Liver (tissue), 9 donors: Measurements from ENCODE around the gene LRP5. TPM values are rescaled to one million over a fixed set of nuclear protein-coding genes. Genes with fewer than 3 reads are reported as not detected.

Source experiments
- DNase-seq: peaks from one replicate; pipeline ENCODE4 v3.0.0-alpha.2; 2017; ENCODE audit warnings: low spot score
- H3K27ac ChIP-seq, 2 donors: one replicate each; pipeline ENCODE4 v1.7.0; 2013; ENCODE audit warnings: inconsistent platforms in 2 of 2, low read length in 2 of 2, control low read depth in 1 of 2, low read depth in 1 of 2, mild to moderate bottlenecking in 1 of 2
- H3K27me3 ChIP-seq, 4 donors: one replicate each; pipeline versions ENCODE4 v1.6.1 to v1.7.0; 2013; ENCODE audit warnings: low read length in 3 of 4, inconsistent platforms in 1 of 4, mild to moderate bottlenecking in 1 of 4, moderate library complexity in 1 of 4; ENCODE audit not compliant: control insufficient read depth in 4 of 4, insufficient read depth in 4 of 4
- H3K36me3 ChIP-seq, 4 donors: one replicate each; pipeline versions ENCODE4 v1.6.1 to v1.7.0; 2013; ENCODE audit warnings: low read length in 3 of 4, mild to moderate bottlenecking in 3 of 4, low read depth in 1 of 4, moderate library complexity in 1 of 4; ENCODE audit not compliant: control insufficient read depth in 4 of 4, insufficient read depth in 3 of 4
- H3K4me1 ChIP-seq, 4 donors: one replicate each; pipeline versions ENCODE4 v1.6.1 to v1.7.0; 2013; ENCODE audit warnings: low read length in 3 of 4, mild to moderate bottlenecking in 3 of 4, moderate library complexity in 1 of 4; ENCODE audit not compliant: control insufficient read depth in 4 of 4, insufficient read depth in 4 of 4
- H3K4me3 ChIP-seq, 3 donors: one replicate each; pipeline versions ENCODE4 v1.6.1 to v1.7.0; 2013; ENCODE audit warnings: low read length in 3 of 3, control low read depth in 1 of 3, low read depth in 1 of 3, mild to moderate bottlenecking in 1 of 3
- H3K9ac ChIP-seq, 2 donors: one replicate each; pipeline ENCODE4 v1.7.0; 2013; ENCODE audit warnings: low read length in 2 of 2, mild to moderate bottlenecking in 2 of 2, moderate library complexity in 2 of 2, control low read depth in 1 of 2, low read depth in 1 of 2
- H3K9me3 ChIP-seq, 4 donors: one replicate each; pipeline versions ENCODE4 v1.6.1 to v1.7.0; 2013; ENCODE audit warnings: low read length in 3 of 4; ENCODE audit not compliant: control insufficient read depth in 4 of 4
- CTCF ChIP-seq: fragments of 150-350 bp; IDR thresholded peaks from 2 replicates; pipeline ENCODE4 v1.5.1; 2017; ENCODE audit warnings: improper control_type of control experiment, low read depth, low read length; ENCODE audit not compliant: missing input control
- EGR1 ChIP-seq, 2 donors: IDR thresholded peaks; 2 replicates each; pipeline ENCODE4 v1.6.1; 2016 to 2018; ENCODE audit warnings: antibody characterized with exemption in 2 of 2, low read depth in 2 of 2
- FOXA2 ChIP-seq: IDR thresholded peaks from 2 replicates; pipeline ENCODE4 v1.6.1; 2016; ENCODE audit warnings: antibody characterized with exemption
- GABPA ChIP-seq, 2 donors: IDR thresholded peaks in 1 of 2; conservative IDR thresholded peaks in 1 of 2; 2 replicates each; pipeline ENCODE4 v1.6.1; 2016; ENCODE audit warnings: antibody characterized with exemption in 2 of 2, mild to moderate bottlenecking in 1 of 2, moderate library complexity in 1 of 2
- HNF4A ChIP-seq, 2 donors: conservative IDR thresholded peaks; 2 replicates each; pipeline ENCODE4 v1.6.1; 2016; ENCODE audit warnings: antibody characterized with exemption in 2 of 2, mild to moderate bottlenecking in 2 of 2
- JUND ChIP-seq, 2 donors: IDR thresholded peaks; 2 replicates each; pipeline ENCODE4 v1.6.1; 2016; ENCODE audit warnings: antibody characterized with exemption in 2 of 2
- RAD21 ChIP-seq, 2 donors: IDR thresholded peaks; 2 replicates each; pipeline ENCODE4 v1.6.1; 2016; ENCODE audit warnings: antibody characterized with exemption in 2 of 2, mild to moderate bottlenecking in 2 of 2
- RXRA ChIP-seq, 2 donors: IDR thresholded peaks; 2 replicates each; pipeline ENCODE4 v1.6.1; 2017 to 2018; ENCODE audit warnings: antibody characterized with exemption in 2 of 2, mild to moderate bottlenecking in 1 of 2
- TAF1 ChIP-seq: conservative IDR thresholded peaks from 2 replicates; pipeline ENCODE4 v1.6.1; 2016; ENCODE audit warnings: antibody characterized with exemption, mild to moderate bottlenecking
- ZBTB33 ChIP-seq: IDR thresholded peaks from 2 replicates; pipeline ENCODE4 v1.6.1; 2016; ENCODE audit warnings: antibody characterized with exemption
- WGBS: extraction: QIAGEN DNeasy Blood & Tissue Kit; methylation state at CpG from one replicate; pipeline ENCODE4 v1.1.7; 2013; 5-methylcytosine and 5-hydroxymethylcytosine counted together
- polyA plus RNA-seq, 2 donors: library from polyadenylated mRNA; stranded (reverse) in 1 of 2; unstranded in 1 of 2; fragments of 200-250 nt in 1 of 2; fragments of >200 nt in 1 of 2; fragmentation: Nextera tagmentation in 1 of 2; extraction: Ambion mirVana in 1 of 2; gene quantifications; one replicate each; pipeline versions ENCODE4 v1.2.1 to v1.2.3, GENCODE V29; 2013 to 2015
- total RNA-seq, 2 donors: library from RNA; depleted of rRNA; stranded (reverse); fragments of >200 nt; gene quantifications; one replicate each; pipeline ENCODE4 v1.2.3, GENCODE V29; 2014
- donor health status: healthy.
- donor health status: healthy.
- donor health status: healthy.
- donor health status: healthy.
- donor health status: healthy.

LRP5 gene
- total and polyA plus RNA-seq, 4 donors: 48.9 to 99.3 (median 71.3) TPM

- no peak for DNase-seq
- H3K4me1 ChIP-seq: peaks cover 2 to 31% (median 13%) of the 10 kb centered on the region in 4 donors
- TF ChIP-seq ZBTB33 (no peak), CTCF (no peak), RXRA (IDR thresholded peaks at IDR 0.05) (no peak), GABPA (IDR thresholded peaks at IDR 0.05 in 1 of 2, conservative IDR thresholded peaks at IDR 0.05 in 1 of 2) (no peak), TAF1 (no peak), JUND (IDR thresholded peaks at IDR 0.05) (no peak), RAD21 (IDR thresholded peaks at IDR 0.05) (no peak), EGR1 (IDR thresholded peaks at IDR 0.05; ENCODE audit: low read depth in 2 of 2) (no peak), FOXA2 (no peak)
- H3K4me3 ChIP-seq: no peak overlapping the region
- WGBS: 92% methylated on average over 16 of the region's 16 CpGs
- no peak overlapping the region for H3K27ac ChIP-seq
- no peaks in the 10 kb centered on the region for H3K9me3 ChIP-seq
- H3K27me3 ChIP-seq: no peaks in the 10 kb centered on the region
- H3K36me3 ChIP-seq: peaks cover 10 to 61% (median 52%) of the 10 kb centered on the region in 4 donors
- no peak overlapping the region for H3K9ac ChIP-seq
Measured at GRCh38 chr11:68266121-68266891, 46.1 kb upstream of the LRP5 start.

GRCh38 chr11:68266936-68267880 is 45.2 kb upstream of the LRP5 start:
- DNase-seq: no peak
- 97% methylated on average over 12 of the region's 12 CpGs for WGBS
- no peak overlapping the region for H3K4me3 ChIP-seq
- TF ChIP-seq TAF1: no peak
- TF ChIP-seq CTCF: no peak
- no peak for TF ChIP-seq HNF4A (conservative IDR thresholded peaks at IDR 0.05)
- H3K27ac ChIP-seq: no peak overlapping the region
- no peaks in the 10 kb centered on the region for H3K9me3 ChIP-seq
- no peaks in the 10 kb centered on the region for H3K27me3 ChIP-seq
- peaks cover 10 to 52% (median 44%) of the 10 kb centered on the region in 4 donors for H3K36me3 ChIP-seq
- peaks cover 2 to 32% (median 13%) of the 10 kb centered on the region in 4 donors for H3K4me1 ChIP-seq
- no peak overlapping the region for H3K9ac ChIP-seq
